HepG2 (cell line): ENCODE measurements around the gene CISD3. TPM values are rescaled to one million over a fixed set of nuclear protein-coding genes. Genes with fewer than 3 reads are reported as not detected.
A peak's percentile ranks its signal among the peaks of the same experiment; 100 is the strongest.

ENCODE experiments used
- AKNA ChIP-seq: sonication (generic); formaldehyde crosslinking; IDR thresholded peaks from 2 replicates; pipeline ENCODE4 v1.4.0; 2020; ENCODE audit warnings: missing genetic modification reagents, borderline replicate concordance
- CENPX ChIP-seq: sonication (generic); formaldehyde crosslinking; IDR thresholded peaks from 2 replicates; pipeline ENCODE4 v1.9.0; 2021; ENCODE audit warnings: mild to moderate bottlenecking, missing genetic modification reagents, moderate library complexity
- CERS6 ChIP-seq: sonication (generic); formaldehyde crosslinking; IDR thresholded peaks from 2 replicates; pipeline ENCODE4 v1.5.0; 2020; ENCODE audit warnings: missing genetic modification reagents
- ELK4 ChIP-seq: sonication (generic); formaldehyde crosslinking; IDR thresholded peaks from 2 replicates; pipeline ENCODE4 v1.9.0; 2021; ENCODE audit warnings: missing genetic modification reagents, borderline replicate concordance
- FOXC1 ChIP-seq: sonication (generic); formaldehyde crosslinking; IDR thresholded peaks from 2 replicates; pipeline ENCODE4 v1.8.0; 2022; ENCODE audit warnings: mild to moderate bottlenecking, missing genetic modification reagents, borderline replicate concordance
- FOXK1 ChIP-seq: sonication (generic); formaldehyde crosslinking; IDR thresholded peaks from 2 replicates; pipeline ENCODE4 v1.4.0; 2020; ENCODE audit warnings: low read depth, missing genetic modification reagents, borderline replicate concordance
- GABPA ChIP-seq, 2 experiments: IDR thresholded peaks; 2 replicates each; pipeline ENCODE4 v1.6.1; 2011 to 2016; ENCODE audit warnings: low read depth in 2 of 2, low read length in 1 of 2, missing biosample characterization in 1 of 2, missing genetic modification characterization in 1 of 2
- IRF9 ChIP-seq: sonication (generic); formaldehyde crosslinking; IDR thresholded peaks from 2 replicates; pipeline ENCODE4 v1.8.0; 2022; ENCODE audit warnings: missing genetic modification reagents, mild to moderate bottlenecking, borderline replicate concordance
- NFE2L2 ChIP-seq: fragments of 150-350 bp; IDR thresholded peaks from 2 replicates; pipeline ENCODE4 v1.6.1; 2014; ENCODE audit warnings: low read length
- PCBP2 ChIP-seq: fragments of 200-400 bp; formaldehyde crosslinking; optimal IDR thresholded peaks from 2 replicates; pipeline ENCODE3; 2018; ENCODE audit warnings: low read length, low read depth; ENCODE audit not compliant: poor library complexity, severe bottlenecking
- RBFOX2 ChIP-seq: fragments of 200-400 bp; formaldehyde crosslinking; IDR thresholded peaks from 2 replicates; pipeline ENCODE4 v1.6.1; 2017; ENCODE audit warnings: low read depth, mild to moderate bottlenecking, low read length
- RFX5 ChIP-seq: IDR thresholded peaks from 2 replicates; pipeline ENCODE4 v1.6.1; 2011; ENCODE audit warnings: low read depth, low read length, improper control_type of control experiment
- SETDB1 ChIP-seq: sonication (generic); formaldehyde crosslinking; IDR thresholded peaks from 2 replicates; pipeline ENCODE4 v1.5.1; 2020; ENCODE audit warnings: missing genetic modification reagents, mild to moderate bottlenecking, borderline replicate concordance
- SP140L ChIP-seq: sonication (generic); formaldehyde crosslinking; IDR thresholded peaks from 2 replicates; pipeline ENCODE4 v1.4.0; 2020; ENCODE audit warnings: missing genetic modification reagents, borderline replicate concordance
- SRF ChIP-seq: IDR thresholded peaks from 2 replicates; pipeline ENCODE4 v1.6.1; 2011; ENCODE audit warnings: mild to moderate bottlenecking, low read depth, low read length, moderate library complexity
- TCF7 ChIP-seq: sonication (generic); IDR thresholded peaks from 2 replicates; pipeline ENCODE4 v1.6.1; 2016; ENCODE audit warnings: antibody characterized with exemption, low read depth
- ZNF414 ChIP-seq: sonication (generic); formaldehyde crosslinking; IDR thresholded peaks from 2 replicates; pipeline ENCODE4 v1.5.0; 2020; ENCODE audit warnings: missing genetic modification reagents
- ZNF549 ChIP-seq: sonication (generic); formaldehyde crosslinking; IDR thresholded peaks from 2 replicates; pipeline ENCODE4 v1.5.0; 2020; ENCODE audit warnings: missing genetic modification reagents
- ZNF766 ChIP-seq: sonication (generic); formaldehyde crosslinking; IDR thresholded peaks from 2 replicates; pipeline ENCODE4 v1.5.0; 2020; ENCODE audit warnings: missing genetic modification reagents, borderline replicate concordance
- polyA plus RNA-seq, 8 experiments: library from polyadenylated mRNA; depleted of rRNA in 3 of 8; stranded (reverse) in 7 of 8; unstranded in 1 of 8; fragments of >200 nt; fragmentation: Illumina TruSeq in 4 of 8; extraction: Trizol in 4 of 8; gene quantifications; 2 replicates each; pipeline versions ENCODE4 v1.2.1 to v1.2.3, GENCODE V29; 2011 to 2016; ENCODE audit warnings: low read depth in 4 of 8, missing spikeins in 1 of 8, mixed read lengths in 1 of 8; ENCODE audit not compliant: insufficient read depth in 1 of 8
- total RNA-seq, 5 experiments: library from RNA; depleted of rRNA; stranded (reverse); fragments of >200 nt; fragmentation: Illumina TruSeq; extraction: Trizol; gene quantifications; 2 replicates each; pipeline ENCODE4 v1.2.3, GENCODE V29; 2016; ENCODE audit warnings: low read depth in 1 of 5

The CISD3 gene
- total and polyA plus RNA-seq, 2 of the 13 experiments (the other 11 are each of a cell fraction or from before 2014, with no cell fraction given): 30.0 to 34.1 TPM

- TF ChIP-seq AKNA (CRISPR knock-in tag) (no peak), RFX5 (0 out of 2 replicates have a peak, but pooled peaks have one; percentile 43), FOXC1 (CRISPR knock-in tag) (peak; percentile 70), CERS6 (CRISPR knock-in tag) (no peak), PCBP2 (peak; percentile 64), ELK4 (no peak), NFE2L2 (no peak), SETDB1 (no peak), CENPX (CRISPR knock-in tag) (no peak), ZNF766 (CRISPR knock-in tag) (peak; percentile 54; the same call in 1 of the 2 replicates), ZNF549 (CRISPR knock-in tag) (no peak), SRF (peak; percentile 5; the same call in 1 of the 2 replicates), GABPA (IDR thresholded peaks at IDR 0.05; ENCODE audit: low read depth, low read length) (peak; percentile 84), GABPA (CRISPR knock-in tag; IDR thresholded peaks at IDR 0.05; ENCODE audit: low read depth) (peak; percentile 98), TCF7 (no peak), IRF9 (CRISPR knock-in tag) (no peak; the same call in none of the 2 replicates), RBFOX2 (peak; percentile 53; the same call in 1 of the 2 replicates), ZNF414 (peak; percentile 86; the same call in 1 of the 2 replicates), SP140L (CRISPR knock-in tag) (no peak), FOXK1 (CRISPR knock-in tag) (peak; percentile 91)
Observed at GRCh38 chr17:38752308-38753070, 22.3 kb downstream of the CISD3 start, which contains the start of gene PSMB3 (continued).
